ENCODE data around the gene ZNF547.
"Not testable (repeated sequence)": the region's sequence is repeated elsewhere in the genome, so short reads cannot be mapped to it uniquely, and the experiment has no call there.

Gene ZNF547

DNA sequence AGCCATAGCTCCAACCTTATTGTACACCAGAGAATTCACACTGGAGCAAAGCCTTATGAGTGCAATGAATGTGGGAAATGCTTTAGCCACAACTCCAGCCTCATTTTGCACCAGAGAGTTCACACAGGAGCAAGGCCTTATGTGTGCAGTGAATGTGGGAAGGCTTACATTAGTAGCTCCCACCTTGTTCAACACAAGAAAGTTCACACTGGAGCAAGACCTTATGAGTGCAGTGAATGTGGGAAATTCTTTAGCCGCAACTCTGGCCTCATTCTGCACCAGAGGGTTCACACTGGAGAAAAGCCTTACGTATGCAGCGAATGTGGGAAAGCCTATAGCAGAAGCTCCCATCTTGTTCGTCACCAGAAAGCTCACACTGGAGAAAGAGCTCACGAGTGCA lies 5.9 kb upstream of the ZNF547 start:
- Histone ChIP-seq H3K4me3 (replicated peaks; ENCODE audit: low read depth, low read length) (no peak overlapping the region), H3K36me3 (ENCODE audit: control insufficient read depth, insufficient read depth, low read length) (peaks cover 29% of the 10 kb centered on the region)
- TF ChIP-seq CTCF (IDR thresholded peaks at IDR 0.05; ENCODE audit: insufficient read depth, low read length, poor library complexity, severe bottlenecking), result no peak

GRCh38 chr19:57359300-57359699 lies 4.1 kb upstream of the ZNF547 start:
- Histone ChIP-seq H3K27me3 (replicated peaks; ENCODE audit: control insufficient read depth, insufficient read depth, low read length) (no peaks in the 10 kb centered on the region), H3K4me3 (replicated peaks; ENCODE audit: low read depth, low read length) (no peak overlapping the region), H3K36me3 (ENCODE audit: control insufficient read depth, insufficient read depth, low read length) (peaks cover 29% of the 10 kb centered on the region)
- DNase-seq (ENCODE audit: extremely low read depth, insufficient read length), result no peak
- no peak for TF ChIP-seq CTCF (IDR thresholded peaks at IDR 0.05; ENCODE audit: insufficient read depth, low read length, poor library complexity, severe bottlenecking)

More for the DNA sequence above, 5.9 kb upstream of the ZNF547 start:
- H3K27me3 ChIP-seq (replicated peaks; ENCODE audit: control insufficient read depth, insufficient read depth, low read length), result no peaks in the 10 kb centered on the region
- DNase-seq (ENCODE audit: extremely low read depth, insufficient read length), result no peak

DNA sequence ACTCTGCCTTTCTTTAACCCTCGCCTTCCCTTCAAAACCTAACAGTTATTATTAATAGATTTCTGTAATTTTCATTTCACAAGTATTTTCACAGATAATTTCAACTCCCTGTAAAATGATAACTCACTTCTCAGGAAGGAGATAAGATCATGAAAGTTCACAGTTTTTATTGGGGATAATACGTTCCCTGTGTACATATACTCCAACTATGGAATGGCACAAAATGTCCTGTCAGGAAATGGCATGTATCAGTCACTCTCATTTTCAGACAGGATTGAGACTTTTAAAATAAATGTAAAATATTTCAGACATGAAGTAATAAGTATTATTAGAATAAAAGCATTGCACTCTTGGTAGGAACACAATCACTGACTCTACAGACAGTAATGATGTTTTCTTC lies 932 bp upstream of the ZNF547 start:
- H3K4me3 ChIP-seq (replicated peaks; ENCODE audit: low read depth, low read length), result no peak overlapping the region; the same call in 1 of the 2 replicates
- no peak for DNase-seq (ENCODE audit: extremely low read depth, insufficient read length)
- H3K27me3 ChIP-seq (replicated peaks; ENCODE audit: control insufficient read depth, insufficient read depth, low read length), result no peaks in the 10 kb centered on the region
- TF ChIP-seq CTCF (IDR thresholded peaks at IDR 0.05; ENCODE audit: insufficient read depth, low read length, poor library complexity, severe bottlenecking), result no peak
- peaks cover 10% of the 10 kb centered on the region for H3K36me3 ChIP-seq (ENCODE audit: control insufficient read depth, insufficient read depth, low read length)

- Histone ChIP-seq H3K36me3 (ENCODE audit: control insufficient read depth, insufficient read depth, low read length) (peaks cover 4% of the 10 kb centered on the region), H3K27me3 (replicated peaks; ENCODE audit: control insufficient read depth, insufficient read depth, low read length) (no peaks in the 10 kb centered on the region), H3K4me3 (replicated peaks; ENCODE audit: low read depth, low read length) (peak overlapping the region; percentile 83)
- TF ChIP-seq CTCF (IDR thresholded peaks at IDR 0.05; ENCODE audit: insufficient read depth, low read length, poor library complexity, severe bottlenecking), result no peak
- DNase-seq (ENCODE audit: extremely low read depth, insufficient read length), result no peak
Measured at GRCh38 chr19:57363688-57364181, 384 bp downstream of the ZNF547 start.

- Histone ChIP-seq H3K4me3 (replicated peaks; ENCODE audit: low read depth, low read length) (no peak overlapping the region), H3K27me3 (replicated peaks; ENCODE audit: control insufficient read depth, insufficient read depth, low read length) (no peaks in the 10 kb centered on the region), H3K36me3 (ENCODE audit: control insufficient read depth, insufficient read depth, low read length) (peaks cover 2% of the 10 kb centered on the region)
- DNase-seq (ENCODE audit: extremely low read depth, insufficient read length), result no peak
- TF ChIP-seq CTCF (IDR thresholded peaks at IDR 0.05; ENCODE audit: insufficient read depth, low read length, poor library complexity, severe bottlenecking), result no peak
Measured at GRCh38 chr19:57366776-57367175, 3.4 kb downstream of the ZNF547 start.

GRCh38 chr19:57374179-57374578 lies 10.8 kb downstream of the ZNF547 start:
- no peak for TF ChIP-seq CTCF (IDR thresholded peaks at IDR 0.05; ENCODE audit: insufficient read depth, low read length, poor library complexity, severe bottlenecking)
- Histone ChIP-seq H3K4me3 (replicated peaks; ENCODE audit: low read depth, low read length) (no peak overlapping the region), H3K36me3 (ENCODE audit: control insufficient read depth, insufficient read depth, low read length) (peaks cover 21% of the 10 kb centered on the region), H3K27me3 (replicated peaks; ENCODE audit: control insufficient read depth, insufficient read depth, low read length) (no peaks in the 10 kb centered on the region)
- no peak for DNase-seq (ENCODE audit: extremely low read depth, insufficient read length)

- not testable (repeated sequence) for H3K27me3 ChIP-seq (replicated peaks; ENCODE audit: control insufficient read depth, insufficient read depth, low read length); DNase-seq (ENCODE audit: extremely low read depth, insufficient read length); H3K4me3 ChIP-seq (replicated peaks; ENCODE audit: low read depth, low read length)
- H3K36me3 ChIP-seq (ENCODE audit: control insufficient read depth, insufficient read depth, low read length), result peaks cover 21% of the 10 kb centered on the region
Measured at GRCh38 chr19:57374647-57375046, 11.3 kb downstream of the ZNF547 start.
